ENCODE results near the gene CCDC85A.

The CCDC85A gene

GRCh38 chr2:56390644-56391043, 206.9 kb downstream of the CCDC85A start:
- H3K4me3 ChIP-seq: no peak overlapping the region
- H3K27me3 ChIP-seq (ENCODE audit: low read depth): no peaks in the 10 kb centered on the region
- H3K4me1 ChIP-seq: no peaks in the 10 kb centered on the region
- no peak for DNase-seq (ENCODE audit: low spot score in 2 of 2)
- H3K36me3 ChIP-seq (replicated peaks): no peaks in the 10 kb centered on the region
- H3K9me3 ChIP-seq: no peaks in the 10 kb centered on the region
- in situ Hi-C loops (cut with MboI; ENCODE audit: low sequenced_read_pairs): no loop called here

- DNase-seq (ENCODE audit: low spot score in 2 of 2): no peak
- in situ Hi-C loops (cut with MboI; ENCODE audit: low sequenced_read_pairs): no loop called here
Observed at GRCh38 chr2:56410140-56410539, 226.3 kb downstream of the CCDC85A start.

GRCh38 chr2:56416500-56417176, 232.8 kb downstream of the CCDC85A start:
- no peaks in the 10 kb centered on the region for H3K9me3 ChIP-seq
- no peak for DNase-seq (ENCODE audit: low spot score in 2 of 2)
- H3K4me3 ChIP-seq: no peak overlapping the region

More at GRCh38 chr2:56410140-56410539, 226.3 kb downstream of the CCDC85A start:
- Histone ChIP-seq H3K9me3 (no peaks in the 10 kb centered on the region), H3K4me3 (no peak overlapping the region), H3K36me3 (replicated peaks) (no peaks in the 10 kb centered on the region), H3K4me1 (no peaks in the 10 kb centered on the region), H3K27me3 (ENCODE audit: low read depth) (no peaks in the 10 kb centered on the region)

More at GRCh38 chr2:56416500-56417176, 232.8 kb downstream of the CCDC85A start:
- no peaks in the 10 kb centered on the region for H3K36me3 ChIP-seq (replicated peaks)
- no peaks in the 10 kb centered on the region for H3K4me1 ChIP-seq
- in situ Hi-C loops (cut with MboI; ENCODE audit: low sequenced_read_pairs): no loop called here
- H3K27me3 ChIP-seq (ENCODE audit: low read depth): no peaks in the 10 kb centered on the region
